GM21515 (cell line): Measurements from ENCODE around the gene EYS.
"Not testable (repeated sequence)": the region's sequence is repeated elsewhere in the genome, so short reads cannot be mapped to it uniquely, and the experiment has no call there.

ENCODE experiments used
- ATAC-seq: cut with Tn5 transposase; IDR thresholded peaks from one replicate; pipeline ENCODE4 v1.9.1; 2021; ENCODE audit not compliant: unreplicated experiment

Gene EYS

GRCh38 chr6:63935732-63936131 lies 1771.3 kb downstream of the EYS start:
- ATAC-seq, result no peak

GRCh38 chr6:63933948-63934347 lies 1773.1 kb downstream of the EYS start:
- ATAC-seq, result not testable (repeated sequence)

- no peak for ATAC-seq
These were observed 1776.2 kb downstream of the EYS start for GRCh38 chr6:63930848-63931247.

- ATAC-seq, result no peak
These were observed 1777.9 kb downstream of the EYS start for GRCh38 chr6:63929111-63929510.

- no peak for ATAC-seq
These were observed 1778.4 kb downstream of the EYS start for GRCh38 chr6:63928613-63929012.

GRCh38 chr6:63926950-63927927 lies 1779.8 kb downstream of the EYS start:
- ATAC-seq, result no peak

- ATAC-seq, result no peak
These were observed 1780.7 kb downstream of the EYS start for GRCh38 chr6:63926258-63926780.

GRCh38 chr6:63923139-63923739 lies 1783.8 kb downstream of the EYS start:
- peak; percentile 84 for ATAC-seq

GRCh38 chr6:63919556-63920110 lies 1787.4 kb downstream of the EYS start:
- ATAC-seq, result no peak

GRCh38 chr6:63912887-63913286 lies 1794.1 kb downstream of the EYS start:
- ATAC-seq, result no peak

- no peak for ATAC-seq
These were observed 1796.0 kb downstream of the EYS start for GRCh38 chr6:63910863-63911551.

- no peak for ATAC-seq
These were observed 1802.3 kb downstream of the EYS start for GRCh38 chr6:63904650-63905248.

GRCh38 chr6:63899550-63899949 lies 1807.5 kb downstream of the EYS start:
- ATAC-seq, result no peak

- ATAC-seq, result no peak
These were observed 1809.1 kb downstream of the EYS start for GRCh38 chr6:63897952-63898351.

GRCh38 chr6:63897459-63897858 lies 1809.6 kb downstream of the EYS start:
- ATAC-seq, result no peak

GRCh38 chr6:63888416-63888815 lies 1818.6 kb downstream of the EYS start:
- no peak for ATAC-seq

- ATAC-seq, result not testable (repeated sequence)
These were observed 1819.2 kb downstream of the EYS start for GRCh38 chr6:63887804-63888203.

- no peak for ATAC-seq
These were observed 1819.8 kb downstream of the EYS start for GRCh38 chr6:63887002-63887751.

GRCh38 chr6:63886341-63886740 lies 1820.7 kb downstream of the EYS start:
- no peak for ATAC-seq

- peak; percentile 58 for ATAC-seq
These were observed 1823.4 kb downstream of the EYS start for GRCh38 chr6:63883597-63883996.
